HG03342 (cell line): ENCODE data around the gene DYSF.

Source experiments
- ATAC-seq: cut with Tn5 transposase; IDR thresholded peaks from one replicate; pipeline ENCODE4 v1.9.1; 2021; ENCODE audit warnings: mild to moderate bottlenecking, moderate library complexity; ENCODE audit not compliant: unreplicated experiment

The DYSF gene

DNA sequence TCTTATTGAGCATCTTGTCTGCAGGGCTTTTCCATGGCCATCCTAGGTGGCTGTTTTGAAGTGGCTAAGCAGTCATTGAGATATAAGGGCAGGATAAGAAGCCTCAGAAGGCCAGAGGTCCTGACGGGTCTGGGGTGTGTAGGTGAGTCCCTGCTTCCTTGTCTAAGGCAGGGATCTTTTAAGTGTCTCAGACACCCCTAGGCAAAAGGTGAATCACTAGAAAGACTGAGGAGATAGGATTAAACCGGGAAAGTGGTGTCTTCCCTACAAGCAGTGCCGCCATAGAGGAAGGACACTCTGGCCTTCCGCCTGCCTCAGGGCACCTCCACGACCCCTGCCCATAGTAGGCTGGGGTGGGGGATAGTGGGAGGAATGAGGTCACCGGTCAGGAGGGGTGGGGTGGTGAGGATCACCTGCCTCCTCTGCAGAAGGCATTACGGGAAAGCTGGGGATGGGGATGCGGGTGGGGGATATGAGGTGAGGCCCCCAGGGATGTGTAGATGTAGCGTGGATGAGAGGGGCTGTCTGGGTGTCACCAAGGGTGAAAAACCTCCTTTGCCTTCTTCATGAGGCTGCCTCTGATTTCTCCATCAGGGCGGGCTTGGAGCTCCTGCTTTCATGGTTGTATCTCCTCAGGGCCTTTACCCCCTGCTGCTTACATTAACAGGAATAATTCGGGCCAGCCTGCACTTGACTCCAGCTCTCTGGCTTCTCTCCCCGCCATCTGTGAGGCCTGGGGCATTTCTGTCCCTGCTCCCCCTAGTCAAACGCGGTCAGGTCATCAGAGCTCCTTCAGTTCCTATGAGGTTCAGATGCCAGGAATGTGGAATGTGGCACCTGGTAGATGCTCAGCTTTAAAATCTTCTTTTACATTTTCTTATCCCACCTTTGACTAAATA, 244.0 kb downstream of the DYSF start:
- ATAC-seq: no peak

DNA sequence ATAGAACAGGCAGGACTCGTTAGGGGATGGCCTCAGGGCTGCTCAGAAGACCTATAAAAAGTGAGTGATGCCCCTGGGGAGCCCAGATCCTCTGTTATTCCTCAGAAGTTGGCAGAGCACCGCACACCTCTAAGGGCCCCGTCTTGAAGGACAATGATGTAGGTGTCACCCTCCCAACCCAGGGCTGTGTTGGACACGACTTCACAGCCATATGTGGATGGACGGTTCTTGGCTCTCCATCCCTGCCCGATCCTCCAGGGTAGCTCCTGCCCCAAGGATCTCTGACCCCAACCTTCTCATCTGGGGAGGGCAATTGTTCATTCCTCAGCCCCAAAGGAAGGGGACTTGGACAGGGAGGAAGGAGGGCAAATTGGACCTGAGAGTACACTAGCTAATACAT, 246.1 kb downstream of the DYSF start:
- no peak for ATAC-seq

- no peak for ATAC-seq
Measured at GRCh38 chr2:71700041-71700657, 246.8 kb downstream of the DYSF start.

DNA sequence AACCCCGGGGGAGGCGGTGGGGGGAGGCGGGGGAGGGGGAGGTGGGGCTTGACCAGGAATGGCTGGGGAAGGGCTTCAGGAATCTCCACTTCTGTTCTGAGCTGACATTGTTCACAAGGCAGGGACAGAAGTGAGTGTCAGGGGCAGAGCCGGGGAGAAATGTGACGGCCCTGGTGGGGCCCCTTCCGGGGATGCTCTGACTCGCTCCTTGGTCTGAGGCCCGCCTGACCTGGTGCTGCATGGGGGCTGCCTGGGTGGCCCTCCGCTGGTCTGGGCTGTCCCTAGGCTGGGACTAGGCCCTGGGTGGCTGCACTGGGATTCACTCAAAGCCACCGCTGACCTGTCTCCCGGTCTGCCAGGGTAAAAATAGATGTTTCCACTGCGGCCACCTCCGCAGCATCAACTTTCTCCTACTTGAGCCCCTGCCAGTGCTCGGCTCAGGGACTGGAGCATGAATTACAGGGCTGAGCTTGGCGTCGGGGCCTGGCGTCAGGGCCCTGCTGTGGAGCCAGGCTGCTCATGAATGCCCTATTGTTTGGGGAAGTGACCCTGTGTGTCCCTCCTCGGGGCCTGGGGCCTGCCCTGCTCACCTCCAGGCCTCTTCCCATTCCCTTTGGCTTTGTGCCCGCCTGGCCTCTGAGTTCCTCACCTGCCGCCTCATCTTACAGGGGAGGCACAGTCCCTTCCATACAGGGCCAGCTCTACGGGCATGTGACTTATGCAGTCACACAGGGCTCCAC, 247.5 kb downstream of the DYSF start:
- no peak for ATAC-seq

GRCh38 chr2:71702071-71702970, 249.0 kb downstream of the DYSF start:
- no peak for ATAC-seq

- no peak for ATAC-seq
Measured at GRCh38 chr2:71702971-71703898, 249.9 kb downstream of the DYSF start.

GRCh38 chr2:71704131-71704561, 250.8 kb downstream of the DYSF start:
- no peak for ATAC-seq

GRCh38 chr2:71704688-71705087, 251.3 kb downstream of the DYSF start:
- ATAC-seq: no peak

DNA sequence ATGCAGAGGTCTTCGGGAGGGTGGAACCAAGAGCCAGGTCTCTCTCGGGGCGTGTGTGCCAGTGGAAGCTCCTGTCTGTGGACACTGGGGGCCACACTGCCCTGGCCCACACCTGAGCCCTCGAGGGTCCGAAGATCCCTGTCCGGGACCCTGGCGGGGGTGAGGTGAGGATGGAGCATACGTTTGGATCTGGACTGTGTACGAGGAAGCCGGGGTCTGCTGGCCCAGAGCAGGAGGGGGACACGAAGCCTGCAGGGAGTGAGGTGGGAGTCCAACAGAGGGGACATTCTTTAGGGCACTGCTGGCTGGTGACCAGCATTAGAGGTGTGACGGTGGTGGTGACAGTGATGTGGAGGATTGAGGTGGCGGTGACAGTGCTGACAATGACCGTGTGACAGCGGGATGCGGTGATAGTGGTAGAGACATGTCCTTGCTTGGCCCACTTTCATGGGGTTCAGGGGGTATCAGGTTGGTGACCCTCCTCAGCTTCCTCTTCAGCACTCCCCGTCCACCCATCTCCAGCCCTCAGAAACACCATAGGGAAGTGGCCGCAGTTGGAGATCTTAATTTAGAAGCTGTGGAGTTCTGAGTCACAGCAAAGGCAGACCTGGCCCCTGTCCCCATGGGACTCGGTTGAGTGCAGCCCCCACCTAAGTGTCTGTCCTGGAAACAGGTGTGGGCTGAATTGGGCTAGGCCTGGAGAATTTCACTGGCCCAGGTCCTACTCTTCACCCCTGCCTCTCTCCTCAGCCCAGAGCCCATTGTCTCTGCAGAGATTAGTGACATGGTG, 252.0 kb downstream of the DYSF start:
- ATAC-seq: no peak

DNA sequence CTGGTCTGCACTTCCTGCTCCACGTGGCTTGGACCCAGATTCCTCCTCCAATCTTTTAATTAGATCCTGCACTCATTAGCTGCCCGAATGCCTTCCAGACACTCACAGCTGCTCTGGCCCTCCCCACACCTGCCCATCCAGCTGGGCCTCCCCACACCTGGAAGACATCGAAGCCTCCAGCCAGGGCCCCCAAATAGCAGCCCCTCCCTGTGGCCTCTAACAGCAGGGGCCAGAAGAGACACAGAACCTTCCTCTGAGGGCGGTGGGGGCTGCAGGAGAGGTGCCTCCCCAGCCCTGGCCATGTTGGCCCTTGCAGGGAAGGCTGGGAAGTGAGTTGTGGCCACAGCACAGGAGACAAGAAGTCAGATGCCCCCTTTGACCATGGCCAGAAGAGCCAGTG, 252.8 kb downstream of the DYSF start:
- no peak for ATAC-seq

DNA sequence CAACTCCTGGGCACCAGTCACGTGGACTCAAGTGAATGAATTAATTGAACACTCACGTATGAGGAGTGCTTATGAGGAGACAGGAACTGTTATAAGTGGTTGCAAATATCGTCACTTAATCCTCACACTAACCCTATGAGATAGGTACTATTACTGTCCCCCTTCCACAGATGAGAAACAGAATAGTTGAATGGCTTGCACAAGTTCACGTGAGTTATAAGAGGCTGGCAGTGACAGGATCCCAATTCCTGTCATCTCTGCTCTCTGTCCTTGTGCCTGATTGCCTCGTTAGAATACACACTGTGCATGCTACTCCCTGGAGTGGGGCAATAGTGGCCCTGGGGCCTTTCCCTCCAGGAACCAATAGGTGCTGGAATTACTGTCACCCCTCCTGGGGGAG, 253.5 kb downstream of the DYSF start:
- no peak for ATAC-seq

- no peak for ATAC-seq
Measured at GRCh38 chr2:71710367-71711132, 257.2 kb downstream of the DYSF start.

DNA sequence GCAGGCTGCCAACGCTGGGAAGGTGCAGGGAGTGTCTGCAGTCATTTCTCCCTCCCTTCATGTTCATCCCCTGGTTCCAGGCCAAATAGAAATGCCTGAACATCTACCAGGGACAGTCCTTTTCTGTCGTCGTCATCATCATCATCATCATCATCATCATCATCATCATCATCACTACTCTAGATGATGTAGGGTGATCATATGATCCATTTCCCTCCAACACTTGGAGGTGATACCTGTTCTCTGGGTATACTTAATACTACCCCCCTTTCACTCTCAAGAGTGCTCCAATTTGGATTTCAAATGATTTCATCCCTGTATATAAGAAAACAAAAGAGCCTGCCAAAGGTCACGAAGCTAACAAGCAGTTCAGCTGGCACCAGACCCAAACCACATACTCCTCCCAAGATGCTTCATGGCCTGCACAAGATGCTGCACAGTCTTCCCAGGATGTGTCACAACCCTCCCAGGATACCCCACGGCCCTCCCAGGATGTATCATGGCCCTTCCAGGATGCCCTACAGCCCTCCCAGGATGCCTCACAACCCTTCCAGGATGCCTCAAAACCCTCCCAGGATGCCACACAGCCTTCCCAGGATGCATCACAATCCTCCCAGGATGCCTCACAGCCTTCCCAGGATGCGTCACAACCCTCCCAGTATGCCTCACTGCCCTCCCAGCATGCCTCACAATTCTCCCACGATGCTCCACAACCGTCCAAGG, 257.9 kb downstream of the DYSF start:
- ATAC-seq: no peak

DNA sequence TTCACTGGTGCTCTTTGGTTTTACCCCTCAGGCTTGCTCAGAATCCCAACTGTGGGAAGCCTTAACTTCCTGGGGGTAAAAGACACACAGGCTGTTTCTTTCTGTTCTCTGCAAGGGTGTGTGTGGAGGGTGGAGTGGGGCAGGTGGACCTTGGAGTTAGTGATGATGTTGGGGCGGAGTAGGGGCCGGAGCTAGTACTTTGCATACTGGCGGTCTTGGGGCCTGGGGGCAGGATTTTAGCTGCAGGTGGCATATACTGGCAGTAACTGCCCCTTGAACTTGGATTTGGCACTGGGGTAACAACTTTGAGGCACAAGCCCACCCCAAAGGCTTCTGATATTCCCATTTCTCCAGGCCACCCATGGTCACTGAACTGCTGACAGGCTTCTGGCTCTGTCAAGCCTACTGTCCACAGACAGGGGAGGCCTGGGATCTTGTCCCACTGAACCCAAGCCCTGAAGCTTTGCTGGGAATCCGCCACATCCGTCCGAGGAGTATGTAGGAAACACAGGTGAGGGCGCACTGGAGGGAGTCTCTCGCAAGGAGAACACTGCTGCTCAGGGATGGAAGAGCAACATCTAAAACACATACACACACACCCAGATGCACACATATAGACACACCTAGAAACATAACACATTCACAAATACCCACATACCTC, 258.9 kb downstream of the DYSF start:
- ATAC-seq: no peak

DNA sequence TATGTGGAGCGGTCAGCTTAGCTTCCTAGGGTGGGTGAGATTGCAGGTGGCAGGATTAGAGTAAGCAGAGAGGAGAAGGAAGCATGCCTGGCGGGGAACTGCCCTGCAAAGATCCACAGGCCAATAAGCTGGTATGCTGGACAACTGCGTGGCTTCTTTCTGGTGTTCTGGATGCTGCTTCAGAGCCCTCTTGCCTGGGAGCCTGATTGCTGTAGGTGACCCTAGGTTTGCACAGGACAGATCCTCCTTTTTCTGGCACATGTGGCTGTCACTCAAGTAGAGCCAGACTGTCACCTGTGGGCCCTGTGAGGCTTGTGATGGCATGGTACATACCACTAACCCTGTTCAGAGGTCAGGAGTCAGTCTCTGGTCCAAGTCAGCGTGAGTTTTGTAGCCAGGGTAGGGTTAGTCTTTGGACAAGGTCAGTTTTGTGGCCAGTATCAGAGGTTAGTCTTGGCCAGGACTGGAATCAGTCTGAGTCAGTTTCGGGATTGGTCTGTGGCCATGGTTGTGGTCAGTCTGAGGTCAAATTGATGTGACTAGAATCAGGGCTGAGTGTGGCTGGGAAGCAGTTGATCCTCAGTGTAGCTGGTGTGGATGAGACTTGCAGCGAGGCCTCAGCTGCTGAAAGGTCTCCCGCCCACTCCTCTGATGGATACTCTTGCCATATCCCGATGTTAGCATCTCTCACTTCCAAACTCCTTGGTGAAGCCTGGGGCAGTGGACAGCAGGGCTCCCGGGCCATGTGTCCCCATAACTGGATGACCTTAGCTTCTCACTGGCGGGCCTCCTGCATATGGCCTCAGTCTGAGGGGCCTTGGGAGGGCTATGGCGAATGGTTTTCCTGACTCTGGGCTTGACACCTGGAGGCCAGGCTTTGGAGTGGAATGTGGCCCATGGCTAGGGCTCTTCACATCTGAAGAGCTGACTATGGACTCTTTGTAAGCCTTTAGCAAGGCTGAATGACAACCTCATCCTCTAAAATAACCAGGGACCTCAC, 260.5 kb downstream of the DYSF start:
- ATAC-seq: no peak
